AG09319 (cell line): Measurements from ENCODE around the gene TLL2.

Experiments used
- DNase-seq: peaks from one replicate; pipeline ENCODE4 v3.0.0-alpha.2; 2010; ENCODE audit warnings: low read depth; ENCODE audit errors: extremely low read depth
- TF ChIP-seq, protein P1 (sequence below): IDR thresholded peaks from 2 replicates; pipeline ENCODE4 v1.5.1; 2011; ENCODE audit warnings: low read depth, mild to moderate bottlenecking, inconsistent platforms, low read length, moderate library complexity

The TLL2 gene

DNA sequence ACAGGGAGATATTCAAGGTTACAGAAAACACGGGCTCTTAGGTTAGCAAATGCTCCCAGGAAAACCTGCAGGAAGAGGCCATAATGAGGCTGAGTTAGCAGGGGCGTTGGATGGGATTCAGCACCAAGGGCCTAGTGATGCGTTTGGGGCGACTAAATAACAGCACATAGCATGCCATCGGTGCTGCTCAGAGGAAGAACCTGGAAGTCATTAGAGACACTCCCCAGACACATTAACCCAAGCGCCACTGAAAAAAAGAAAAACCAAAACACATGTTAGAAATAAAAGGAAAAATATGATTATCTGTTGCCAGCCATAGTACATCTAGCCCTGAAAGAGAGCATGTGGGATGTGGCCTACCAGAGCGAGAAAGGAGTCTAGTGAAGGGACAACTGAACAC lies 126.1 kb downstream of the TLL2 start:
- TF ChIP-seq, protein P1, sequence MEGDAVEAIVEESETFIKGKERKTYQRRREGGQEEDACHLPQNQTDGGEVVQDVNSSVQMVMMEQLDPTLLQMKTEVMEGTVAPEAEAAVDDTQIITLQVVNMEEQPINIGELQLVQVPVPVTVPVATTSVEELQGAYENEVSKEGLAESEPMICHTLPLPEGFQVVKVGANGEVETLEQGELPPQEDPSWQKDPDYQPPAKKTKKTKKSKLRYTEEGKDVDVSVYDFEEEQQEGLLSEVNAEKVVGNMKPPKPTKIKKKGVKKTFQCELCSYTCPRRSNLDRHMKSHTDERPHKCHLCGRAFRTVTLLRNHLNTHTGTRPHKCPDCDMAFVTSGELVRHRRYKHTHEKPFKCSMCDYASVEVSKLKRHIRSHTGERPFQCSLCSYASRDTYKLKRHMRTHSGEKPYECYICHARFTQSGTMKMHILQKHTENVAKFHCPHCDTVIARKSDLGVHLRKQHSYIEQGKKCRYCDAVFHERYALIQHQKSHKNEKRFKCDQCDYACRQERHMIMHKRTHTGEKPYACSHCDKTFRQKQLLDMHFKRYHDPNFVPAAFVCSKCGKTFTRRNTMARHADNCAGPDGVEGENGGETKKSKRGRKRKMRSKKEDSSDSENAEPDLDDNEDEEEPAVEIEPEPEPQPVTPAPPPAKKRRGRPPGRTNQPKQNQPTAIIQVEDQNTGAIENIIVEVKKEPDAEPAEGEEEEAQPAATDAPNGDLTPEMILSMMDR: no peak
- peak; percentile 16 for DNase-seq

DNA sequence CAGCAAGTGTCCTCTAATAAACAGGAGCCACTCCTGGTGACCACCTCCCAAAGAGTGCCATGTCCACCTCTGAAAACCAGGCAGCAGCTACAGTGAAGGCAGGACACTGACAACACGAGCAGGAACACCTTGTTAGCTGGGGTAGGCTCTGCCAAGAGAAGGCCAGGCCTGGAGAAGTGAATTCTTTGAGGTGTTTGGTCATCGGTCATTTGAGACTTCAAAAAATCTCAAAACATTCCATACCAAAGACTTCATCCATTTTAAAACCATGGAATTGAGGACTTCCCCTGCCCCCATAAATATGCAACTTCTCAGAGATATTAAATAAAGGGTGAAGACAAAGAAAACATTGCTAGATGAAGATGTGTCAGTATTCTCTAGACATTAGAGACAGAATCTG lies 126.6 kb downstream of the TLL2 start:
- TF ChIP-seq, protein P1: no peak
- no peak for DNase-seq

DNA sequence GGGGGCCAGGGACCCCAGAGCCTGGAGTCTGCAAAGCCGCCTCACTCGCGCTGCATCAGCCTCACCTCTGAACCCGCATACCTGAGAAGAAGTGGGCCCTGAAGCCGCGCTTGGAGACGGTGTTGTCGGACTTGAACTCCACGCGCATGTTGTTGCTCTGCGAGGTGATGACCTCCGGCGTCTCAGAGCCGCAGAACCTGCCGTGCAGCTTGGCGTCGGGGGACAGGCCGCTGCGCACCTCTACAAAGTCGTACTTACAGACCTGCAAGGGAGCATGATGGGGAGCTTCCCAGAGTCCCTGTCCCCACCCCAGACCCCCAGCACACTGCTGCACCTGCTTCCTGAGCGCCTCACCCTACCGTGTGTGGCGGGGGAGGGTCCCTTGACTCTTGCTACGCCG lies 129.2 kb downstream of the TLL2 start:
- TF ChIP-seq, protein P1: no peak
- no peak for DNase-seq

DNA sequence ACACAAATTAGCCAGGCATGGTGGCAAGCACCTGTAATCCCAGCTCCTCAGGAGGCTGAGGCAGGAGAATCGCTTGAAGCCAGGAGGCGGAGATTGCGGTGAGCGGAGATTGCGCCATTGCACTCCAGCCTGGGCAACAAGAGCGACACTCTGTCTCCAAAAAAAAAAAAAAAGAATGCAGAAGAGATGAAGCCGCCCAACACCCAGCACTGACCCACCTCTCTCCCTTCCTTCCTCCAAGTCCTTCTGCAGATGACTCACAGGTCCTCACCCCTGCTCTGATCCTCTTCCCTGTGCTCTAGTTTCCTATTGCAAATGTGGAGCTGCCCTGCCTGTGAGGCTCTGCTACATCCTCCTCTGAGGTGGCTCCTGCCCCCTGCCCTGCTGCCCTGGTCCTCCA lies 132.9 kb downstream of the TLL2 start:
- DNase-seq: no peak
- TF ChIP-seq, protein P1: no peak

DNA sequence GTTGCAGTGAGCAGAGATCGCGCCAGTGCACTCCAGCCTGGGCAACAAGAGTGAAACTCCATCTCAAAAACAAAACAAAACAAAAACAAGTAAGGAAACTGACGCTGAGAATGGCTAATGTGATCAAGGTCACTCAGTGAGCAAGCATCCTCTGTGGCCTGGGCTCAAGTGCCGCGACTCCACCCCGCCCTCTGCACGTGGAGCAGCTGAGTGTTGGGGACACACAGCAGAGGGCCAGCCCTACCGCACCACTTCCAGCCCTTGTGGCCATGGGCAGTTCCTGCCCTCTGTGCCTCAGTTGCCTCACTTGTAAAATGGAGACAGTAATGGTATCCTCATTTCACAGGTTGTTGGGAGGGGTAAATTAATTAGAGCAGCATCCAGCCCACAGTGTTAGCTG lies 134.0 kb downstream of the TLL2 start:
- no peak for DNase-seq
- TF ChIP-seq, protein P1: no peak

DNA sequence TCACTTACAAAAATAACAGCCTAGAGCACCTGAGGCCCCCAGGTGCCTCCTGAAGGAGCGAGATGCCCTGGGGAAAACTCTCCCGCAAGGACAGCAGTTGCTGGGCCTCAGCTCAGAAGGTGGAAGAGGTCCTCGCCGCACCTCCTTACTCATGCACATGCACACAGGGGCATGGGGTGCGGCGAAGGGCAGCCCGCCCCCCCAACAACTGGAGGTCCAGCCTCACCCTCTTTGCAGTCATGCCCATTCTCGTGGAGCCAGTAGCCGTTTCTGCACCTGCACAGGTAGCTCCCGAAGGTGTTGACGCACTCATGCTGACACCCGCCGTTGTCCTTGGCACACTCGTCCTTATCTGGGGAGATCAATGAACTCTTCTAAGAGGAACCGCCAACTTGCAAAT lies 135.0 kb downstream of the TLL2 start:
- no peak for DNase-seq
- TF ChIP-seq, protein P1: no peak

DNA sequence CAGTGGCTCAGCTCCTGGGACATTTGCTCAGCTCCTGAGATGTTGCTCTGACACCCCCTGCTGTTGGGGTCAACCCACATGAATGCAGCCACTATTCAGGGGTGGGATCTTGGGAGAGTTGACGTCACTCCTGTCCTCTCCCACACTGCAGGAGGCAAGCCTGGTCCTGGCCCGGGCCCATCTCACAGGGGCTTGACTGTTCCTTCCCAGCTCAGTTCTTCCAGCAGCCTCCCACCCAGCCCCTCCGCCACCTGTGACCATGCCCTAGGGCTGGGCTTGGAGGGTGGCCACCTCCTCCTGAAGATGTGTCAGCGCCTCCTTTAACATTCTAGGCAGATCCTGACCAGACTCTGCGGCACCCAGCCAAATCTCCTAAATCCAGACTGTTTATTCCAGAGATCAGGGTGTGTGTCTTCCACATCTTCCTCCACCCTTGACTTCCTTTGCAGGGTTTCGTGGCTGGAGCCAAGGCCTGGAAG lies 135.9 kb downstream of the TLL2 start:
- TF ChIP-seq, protein P1: no peak
- no peak for DNase-seq
